Measurements from ENCODE around the gene UFD1. TPM values are rescaled to one million over a fixed set of nuclear protein-coding genes. Genes with fewer than 3 reads are reported as not detected.

The UFD1 gene
- total RNA-seq, 1 donor from 2014 or later: 41.5 TPM

DNA sequence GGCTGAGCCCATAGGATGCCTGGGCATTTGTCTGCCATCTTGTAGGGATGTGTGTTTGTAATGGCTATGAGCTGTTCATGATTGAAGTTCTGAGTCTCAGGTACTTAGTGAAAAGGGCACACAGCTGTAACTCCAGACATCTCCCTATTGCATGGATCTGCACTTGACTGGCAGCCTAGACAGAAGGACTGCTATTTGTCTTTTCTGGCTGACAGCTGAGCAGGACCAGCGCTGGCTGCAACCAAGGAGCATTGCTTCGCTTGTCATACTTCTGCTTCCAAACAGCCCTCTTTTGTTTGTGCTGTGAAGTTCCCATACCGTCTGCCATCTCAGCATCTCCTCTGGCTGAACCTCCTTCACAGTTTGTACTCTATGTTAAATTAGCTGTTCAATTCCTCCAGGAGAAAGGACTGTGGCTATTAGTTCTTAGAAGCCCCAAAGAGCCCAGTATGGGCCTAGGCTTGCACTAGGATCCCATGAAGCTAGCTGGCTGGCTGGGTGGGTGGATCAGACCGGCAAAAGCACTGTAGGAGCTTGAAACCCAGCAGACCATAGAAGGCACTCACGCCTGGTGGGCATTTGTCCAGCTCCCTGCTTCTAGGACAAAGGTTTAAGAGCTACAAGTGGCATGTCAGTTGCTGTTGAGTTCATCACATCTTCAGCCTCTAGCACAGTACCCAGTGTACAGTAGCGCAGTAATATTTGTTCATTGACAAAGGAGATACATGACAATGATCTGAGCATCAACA lies 67.9 kb downstream of the UFD1 start:
- intact Hi-C loops (cut with DNase I): no loop called here
- ATAC-seq: no peak

DNA sequence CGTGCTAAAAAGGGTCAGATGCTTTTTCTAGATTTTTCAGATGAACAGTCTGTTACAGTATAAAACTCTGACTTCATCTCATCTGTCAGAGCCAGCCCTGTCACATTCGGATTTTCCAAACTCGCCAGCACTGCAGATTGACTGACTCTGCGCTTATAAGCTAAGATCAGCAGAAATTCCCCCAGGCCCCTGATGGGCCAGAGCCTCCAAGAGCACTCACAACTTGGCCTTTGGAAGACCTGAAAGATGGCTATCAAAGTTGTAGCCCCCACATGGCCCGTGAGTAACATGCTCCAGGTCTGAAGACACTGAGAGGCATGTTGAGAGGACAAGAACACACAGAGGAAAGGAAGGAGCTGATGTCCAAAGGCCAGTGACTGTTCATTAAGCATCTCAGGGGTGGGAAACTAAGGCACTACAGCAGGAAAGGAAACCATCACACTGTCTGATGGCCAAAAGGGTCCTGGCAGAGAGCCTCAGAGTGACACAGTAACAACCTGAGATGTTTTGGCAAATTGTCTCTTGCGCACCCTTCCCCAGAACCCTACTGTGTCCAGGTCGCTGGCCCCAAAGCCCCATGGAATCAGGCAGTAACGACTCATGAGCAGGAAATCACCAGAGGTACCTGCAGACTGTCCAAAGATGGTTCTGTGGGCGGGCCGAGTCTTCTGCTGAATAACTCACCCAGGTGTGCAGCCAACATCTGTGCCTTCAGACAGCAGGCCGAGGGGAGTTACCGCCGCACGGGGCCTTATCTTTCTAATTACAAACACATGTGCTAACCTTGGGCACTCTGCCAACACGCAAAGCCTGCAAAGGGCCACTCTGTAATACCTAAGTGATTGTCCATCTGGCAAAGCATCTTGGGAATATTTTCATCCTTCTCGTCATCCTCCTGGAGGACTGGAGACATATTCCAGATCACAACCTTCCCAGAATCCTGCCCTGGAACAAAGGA lies 71.1 kb downstream of the UFD1 start:
- ATAC-seq (no peak), DNase-seq (ENCODE audit: low spot score) (no peak)
- intact Hi-C loops (cut with DNase I): no loop called here

More for the DNA sequence above, 67.9 kb downstream of the UFD1 start:
- DNase-seq (ENCODE audit: low spot score): no peak

DNA sequence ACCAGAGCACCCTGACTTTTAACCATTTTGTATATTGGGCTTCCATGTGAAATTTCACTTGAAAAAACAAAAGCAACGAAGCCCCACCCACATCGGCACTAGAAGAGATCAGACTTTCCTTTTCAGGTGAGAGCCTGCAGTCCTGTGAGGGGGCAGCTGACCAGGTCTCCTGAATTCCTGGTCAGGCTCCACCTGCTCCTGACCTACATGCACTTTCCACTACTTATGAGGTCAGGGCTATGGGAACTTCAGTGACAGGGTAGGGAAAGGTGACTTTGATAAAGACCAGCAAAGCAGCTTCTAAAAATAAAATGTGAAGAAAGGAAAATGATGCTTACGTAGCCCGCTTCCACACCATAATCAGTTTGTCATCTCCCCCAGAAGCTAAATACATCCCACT lies 72.1 kb downstream of the UFD1 start:
- no peak for ATAC-seq
- intact Hi-C loops (cut with DNase I): no loop called here
- no peak for DNase-seq (ENCODE audit: low spot score)

DNA sequence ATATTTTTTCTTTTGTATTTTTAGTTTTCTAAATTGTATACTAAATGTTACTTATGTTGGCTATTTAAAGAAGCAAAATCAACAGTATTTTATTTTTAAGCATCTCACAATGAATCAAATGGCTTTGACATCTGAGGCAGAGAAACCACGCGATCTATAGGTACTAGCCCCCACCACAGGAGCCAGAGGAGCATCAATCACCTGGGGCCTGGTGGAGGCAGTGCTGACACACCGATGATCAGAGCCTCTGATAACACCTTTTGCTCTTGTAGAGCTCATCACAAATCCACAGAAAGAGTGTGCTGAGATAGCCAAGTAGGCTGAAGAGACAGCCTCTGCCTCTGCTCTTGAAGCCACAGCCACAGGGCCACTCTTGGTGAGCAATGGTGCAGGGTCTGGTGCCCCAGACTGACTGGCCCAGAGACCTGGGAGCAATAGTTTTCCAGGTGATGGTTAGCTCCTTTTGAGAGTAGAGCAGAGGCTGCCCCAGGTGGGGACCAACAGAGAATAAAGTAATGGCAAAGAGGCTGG lies 72.6 kb downstream of the UFD1 start:
- intact Hi-C loops (cut with DNase I): no loop called here
- ATAC-seq: no peak

DNA sequence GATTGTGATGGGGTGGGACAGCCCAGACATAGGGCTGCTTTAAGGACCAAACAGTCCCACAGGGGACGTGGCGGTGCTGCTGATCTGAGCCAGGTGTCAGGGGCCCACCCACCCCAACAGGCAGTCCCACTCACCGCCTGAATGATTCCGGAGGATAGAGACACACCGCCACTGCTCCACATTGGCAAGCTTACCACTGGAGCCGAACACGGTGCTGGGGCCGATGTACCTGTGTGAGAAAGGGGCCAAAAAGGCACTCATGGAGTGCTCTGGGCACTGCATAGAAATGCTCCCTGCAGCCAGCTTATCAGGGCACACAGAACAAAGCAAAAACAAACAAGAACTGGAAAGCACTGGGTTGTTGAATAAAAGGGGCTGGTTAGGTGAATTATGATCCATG lies 73.3 kb downstream of the UFD1 start:
- no peak for DNase-seq (ENCODE audit: low spot score)
- intact Hi-C loops (cut with DNase I): no loop called here
- ATAC-seq: no peak

More for the DNA sequence above, 72.6 kb downstream of the UFD1 start:
- no peak for DNase-seq (ENCODE audit: low spot score)

DNA sequence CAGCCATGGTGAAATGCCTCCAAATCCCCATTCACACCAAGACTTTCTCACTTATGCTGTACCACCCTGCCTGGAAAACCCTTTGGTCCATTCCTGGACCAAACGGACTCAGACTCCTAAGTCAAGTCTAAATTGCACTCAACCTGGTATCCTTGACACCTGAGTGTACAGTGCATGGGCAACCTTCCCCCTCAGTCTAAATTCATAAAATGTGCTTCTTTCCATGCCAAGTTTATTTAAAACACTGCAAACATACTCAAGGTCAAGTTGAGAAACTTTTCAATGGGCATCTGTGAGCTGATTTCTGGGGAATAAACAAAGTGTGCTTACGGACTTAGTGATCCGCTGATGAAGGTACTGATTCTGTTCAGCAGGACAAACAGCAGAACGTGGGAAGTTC lies 73.9 kb downstream of the UFD1 start:
- ATAC-seq (no peak), DNase-seq (ENCODE audit: low spot score) (no peak)
- intact Hi-C loops (cut with DNase I): no loop called here

DNA sequence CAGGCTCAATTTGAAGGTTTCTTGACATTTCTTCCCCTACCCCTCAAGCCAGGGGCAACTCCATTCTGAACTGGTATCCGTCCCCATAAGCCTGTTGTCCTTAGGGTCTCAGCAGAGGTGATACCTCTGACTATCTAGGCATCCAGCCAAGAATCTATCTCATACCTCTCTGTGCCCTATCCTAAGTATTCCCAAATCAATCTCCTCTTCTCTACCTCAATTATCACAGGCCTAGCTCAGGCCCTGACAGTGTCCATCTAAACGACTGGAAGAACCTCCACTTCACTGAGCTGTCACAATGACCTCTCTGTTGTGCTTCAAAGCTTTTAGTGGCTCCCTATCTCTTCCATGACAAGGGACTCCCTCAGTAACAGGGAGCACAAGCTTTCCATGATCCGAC lies 74.3 kb downstream of the UFD1 start:
- DNase-seq (ENCODE audit: low spot score) (no peak), ATAC-seq (no peak)
- intact Hi-C loops (cut with DNase I): no loop called here

DNA sequence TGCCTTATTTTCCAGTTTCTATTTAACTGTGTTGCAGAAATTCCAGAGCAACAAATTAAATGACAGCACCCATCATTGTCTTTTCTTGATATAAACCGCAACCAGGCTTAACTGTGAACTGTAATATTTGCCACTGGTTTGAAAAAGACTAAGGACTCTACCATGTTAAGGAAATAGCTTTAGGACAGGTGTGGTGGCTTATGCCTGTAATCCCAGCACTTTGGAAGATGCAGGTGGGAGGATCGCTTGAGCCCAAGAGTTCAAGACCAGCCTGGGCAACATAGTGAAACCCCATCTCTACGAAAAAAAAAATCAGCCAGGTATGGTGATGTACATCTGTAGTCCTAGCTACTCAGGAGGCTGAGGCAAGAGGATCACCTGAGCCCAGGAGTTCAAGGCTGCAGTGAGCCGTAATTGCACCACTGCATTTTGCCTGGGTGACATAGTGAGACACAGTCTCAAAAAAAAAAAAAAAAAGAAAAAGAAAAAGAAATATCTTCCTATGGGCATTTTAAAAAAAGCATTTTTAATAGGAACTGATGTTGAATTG lies 76.3 kb downstream of the UFD1 start:
- DNase-seq (ENCODE audit: low spot score): no peak
- no peak for ATAC-seq
- intact Hi-C loops (cut with DNase I): no loop called here

DNA sequence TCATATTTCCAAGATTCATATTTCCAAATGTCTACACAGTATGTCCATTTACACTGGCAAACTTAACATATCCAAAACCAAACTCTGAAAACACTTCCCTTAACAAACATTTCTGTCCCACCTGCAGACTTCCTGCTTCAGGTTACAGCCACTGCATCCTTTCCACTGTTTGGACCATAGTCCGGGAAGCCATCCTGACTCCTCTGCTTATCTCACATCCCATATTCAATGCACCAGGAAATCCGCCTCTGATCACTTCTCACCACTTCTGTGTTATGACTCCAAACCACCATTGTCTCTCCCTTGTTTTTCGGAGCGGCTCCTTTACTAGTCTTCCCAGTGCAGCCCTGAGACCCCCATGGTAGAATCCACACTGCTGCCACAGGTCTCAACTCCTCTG lies 77.5 kb downstream of the UFD1 start:
- intact Hi-C loops (cut with DNase I): no loop called here
- ATAC-seq (no peak), DNase-seq (ENCODE audit: low spot score) (no peak)

DNA sequence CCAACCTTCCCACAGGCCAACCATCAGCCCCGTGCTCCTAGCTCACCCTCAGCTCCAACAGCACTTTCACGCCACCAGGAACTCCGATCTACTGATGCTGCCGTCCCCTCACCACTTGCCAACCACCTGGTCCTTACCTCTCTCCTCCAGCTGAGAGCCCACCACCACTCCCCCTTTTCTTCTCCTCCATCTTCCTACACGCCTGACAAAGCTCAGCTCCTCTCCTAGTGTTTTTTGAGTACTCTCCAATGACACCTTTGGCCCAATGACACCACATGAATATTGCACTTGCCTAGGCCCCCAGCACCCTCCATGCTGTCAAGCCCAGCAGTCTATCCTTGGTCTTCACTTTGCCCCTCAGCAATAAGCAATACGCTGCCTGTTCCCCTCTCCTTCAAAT lies 78.1 kb downstream of the UFD1 start:
- ATAC-seq (no peak), DNase-seq (ENCODE audit: low spot score) (no peak)
- intact Hi-C loops (cut with DNase I): no loop called here

Other genes with a start within 250 kb of the UFD1 start
- 14.2 TPM for gene CLTCL1, start 187.5 kb downstream of the UFD1 start, total RNA-seq
- 26.2 TPM for gene HIRA, start 47.5 kb downstream of the UFD1 start, total RNA-seq
- 18.7 TPM for gene MRPL40, start 46.6 kb downstream of the UFD1 start, total RNA-seq
- gene C22orf39, start 31.5 kb downstream of the UFD1 start, total RNA-seq: 43.8 TPM
- gene CDC45, start 727 bp upstream of the UFD1 start, total RNA-seq: not detected
- gene CLDN5, start 45.2 kb upstream of the UFD1 start, total RNA-seq: 136 TPM
- 22.5 TPM for gene SEPTIN5, start 235.3 kb upstream of the UFD1 start, total RNA-seq
- gene GP1BB, start 244.3 kb upstream of the UFD1 start, total RNA-seq: 4.1 TPM

All from sciatic nerve (tissue), 2 donors.